GM12875 (cell line): ENCODE results near the gene NEK5.
"Not testable (repeated sequence)": the region's sequence is repeated elsewhere in the genome, so short reads cannot be mapped to it uniquely, and the experiment has no call there.

Source experiments
- H3K4me3 ChIP-seq: one replicate; pipeline ENCODE4 v1.5.1; 2011; ENCODE audit warnings: low read depth, low read length, control low read depth
- TF ChIP-seq, protein P1 (sequence below): IDR thresholded peaks from 2 replicates; pipeline ENCODE4 v1.5.1; 2011; ENCODE audit warnings: low read depth, mild to moderate bottlenecking, control low read depth, inconsistent platforms, low read length, moderate library complexity, borderline replicate concordance; ENCODE audit not compliant: insufficient read depth

NEK5 gene, protein sequence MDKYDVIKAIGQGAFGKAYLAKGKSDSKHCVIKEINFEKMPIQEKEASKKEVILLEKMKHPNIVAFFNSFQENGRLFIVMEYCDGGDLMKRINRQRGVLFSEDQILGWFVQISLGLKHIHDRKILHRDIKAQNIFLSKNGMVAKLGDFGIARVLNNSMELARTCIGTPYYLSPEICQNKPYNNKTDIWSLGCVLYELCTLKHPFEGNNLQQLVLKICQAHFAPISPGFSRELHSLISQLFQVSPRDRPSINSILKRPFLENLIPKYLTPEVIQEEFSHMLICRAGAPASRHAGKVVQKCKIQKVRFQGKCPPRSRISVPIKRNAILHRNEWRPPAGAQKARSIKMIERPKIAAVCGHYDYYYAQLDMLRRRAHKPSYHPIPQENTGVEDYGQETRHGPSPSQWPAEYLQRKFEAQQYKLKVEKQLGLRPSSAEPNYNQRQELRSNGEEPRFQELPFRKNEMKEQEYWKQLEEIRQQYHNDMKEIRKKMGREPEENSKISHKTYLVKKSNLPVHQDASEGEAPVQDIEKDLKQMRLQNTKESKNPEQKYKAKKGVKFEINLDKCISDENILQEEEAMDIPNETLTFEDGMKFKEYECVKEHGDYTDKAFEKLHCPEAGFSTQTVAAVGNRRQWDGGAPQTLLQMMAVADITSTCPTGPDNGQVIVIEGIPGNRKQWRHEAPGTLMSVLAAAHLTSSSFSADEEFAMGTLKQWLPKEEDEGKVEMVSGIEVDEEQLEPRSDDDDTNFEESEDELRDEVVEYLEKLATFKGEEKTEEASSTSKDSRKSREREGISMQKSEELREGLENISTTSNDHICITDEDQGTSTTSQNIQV

DNA sequence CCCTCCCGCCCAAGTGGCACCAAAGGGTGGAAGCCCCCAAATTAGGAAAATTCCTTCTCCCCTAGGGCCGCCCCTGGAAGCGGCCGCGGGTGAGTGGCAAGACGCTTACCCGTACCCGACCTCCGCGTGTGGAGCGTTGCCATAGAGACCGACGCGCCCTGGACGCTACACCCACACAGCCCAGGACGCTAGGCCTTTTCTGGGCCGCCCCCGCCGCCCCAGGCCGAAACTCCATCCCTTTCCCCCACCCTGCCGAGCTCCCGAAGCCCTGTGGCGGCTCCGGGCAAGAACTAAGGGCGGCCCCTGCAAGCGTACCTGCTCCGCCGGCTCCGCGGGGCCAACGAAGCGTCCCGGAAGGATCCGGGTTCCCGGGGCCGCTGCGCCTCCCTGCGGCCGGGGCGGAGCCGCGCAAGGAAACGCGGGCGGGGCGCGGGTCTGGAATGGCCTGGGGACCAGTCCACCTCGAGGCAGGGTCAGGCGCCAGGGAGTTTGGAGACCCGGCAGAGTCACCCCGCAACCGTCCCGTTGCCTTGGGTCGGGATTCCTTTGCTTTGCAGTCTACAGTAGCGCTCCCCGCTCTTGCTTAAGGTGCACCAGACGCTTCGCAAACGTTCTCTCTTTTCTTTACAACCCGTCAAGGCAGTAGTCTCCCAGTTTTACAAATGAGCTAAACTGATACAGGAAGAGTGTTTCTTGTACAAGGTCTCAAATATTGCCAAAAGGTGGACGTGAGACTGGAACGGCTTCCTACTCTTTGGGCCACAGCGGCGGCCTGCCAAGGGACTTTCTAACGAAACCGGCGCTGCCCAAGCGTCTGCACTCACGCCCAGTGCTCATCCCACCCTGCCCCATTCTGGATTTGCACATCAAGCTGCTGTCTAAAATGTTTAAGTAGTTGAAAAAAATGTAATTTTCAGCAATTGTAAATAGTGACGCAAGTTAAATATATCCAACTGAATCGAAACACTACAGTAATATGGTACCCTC, at the start of gene NEK5:
NEK5 (minus strand) TSS at position 360 of the 987 bp plus-strand sequence. CDS start 1,591 bp downstream, outside the sequence.
- TF ChIP-seq, protein P1, sequence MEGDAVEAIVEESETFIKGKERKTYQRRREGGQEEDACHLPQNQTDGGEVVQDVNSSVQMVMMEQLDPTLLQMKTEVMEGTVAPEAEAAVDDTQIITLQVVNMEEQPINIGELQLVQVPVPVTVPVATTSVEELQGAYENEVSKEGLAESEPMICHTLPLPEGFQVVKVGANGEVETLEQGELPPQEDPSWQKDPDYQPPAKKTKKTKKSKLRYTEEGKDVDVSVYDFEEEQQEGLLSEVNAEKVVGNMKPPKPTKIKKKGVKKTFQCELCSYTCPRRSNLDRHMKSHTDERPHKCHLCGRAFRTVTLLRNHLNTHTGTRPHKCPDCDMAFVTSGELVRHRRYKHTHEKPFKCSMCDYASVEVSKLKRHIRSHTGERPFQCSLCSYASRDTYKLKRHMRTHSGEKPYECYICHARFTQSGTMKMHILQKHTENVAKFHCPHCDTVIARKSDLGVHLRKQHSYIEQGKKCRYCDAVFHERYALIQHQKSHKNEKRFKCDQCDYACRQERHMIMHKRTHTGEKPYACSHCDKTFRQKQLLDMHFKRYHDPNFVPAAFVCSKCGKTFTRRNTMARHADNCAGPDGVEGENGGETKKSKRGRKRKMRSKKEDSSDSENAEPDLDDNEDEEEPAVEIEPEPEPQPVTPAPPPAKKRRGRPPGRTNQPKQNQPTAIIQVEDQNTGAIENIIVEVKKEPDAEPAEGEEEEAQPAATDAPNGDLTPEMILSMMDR: peak; percentile 73
- peak within 1 kb of the TSS; percentile 47 for H3K4me3 ChIP-seq

- no peak overlapping the region for H3K4me3 ChIP-seq
- TF ChIP-seq, protein P1: no peak
Measured at GRCh38 chr13:52177276-52177675, 48.4 kb upstream of the NEK5 start.

DNA sequence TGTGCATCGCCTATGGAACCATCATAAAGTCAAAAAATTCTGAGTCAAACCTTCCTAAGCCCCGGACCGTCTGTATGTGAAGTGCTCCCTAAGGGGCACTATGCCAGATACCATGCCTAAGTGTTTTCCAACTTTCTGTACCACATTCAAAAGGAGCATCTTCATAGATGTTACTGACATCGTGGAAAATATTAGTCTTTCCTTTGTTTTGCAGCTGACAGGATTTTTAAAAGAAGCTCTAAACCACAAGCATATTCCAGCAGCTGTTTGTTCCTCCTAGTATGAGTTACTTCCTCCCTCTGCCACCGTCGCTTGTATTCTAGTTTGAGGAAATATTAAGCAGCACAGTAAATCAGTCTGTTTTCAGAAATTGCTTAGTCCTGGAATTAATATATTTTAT, 45.1 kb upstream of the NEK5 start:
- H3K4me3 ChIP-seq: not testable (repeated sequence)

DNA sequence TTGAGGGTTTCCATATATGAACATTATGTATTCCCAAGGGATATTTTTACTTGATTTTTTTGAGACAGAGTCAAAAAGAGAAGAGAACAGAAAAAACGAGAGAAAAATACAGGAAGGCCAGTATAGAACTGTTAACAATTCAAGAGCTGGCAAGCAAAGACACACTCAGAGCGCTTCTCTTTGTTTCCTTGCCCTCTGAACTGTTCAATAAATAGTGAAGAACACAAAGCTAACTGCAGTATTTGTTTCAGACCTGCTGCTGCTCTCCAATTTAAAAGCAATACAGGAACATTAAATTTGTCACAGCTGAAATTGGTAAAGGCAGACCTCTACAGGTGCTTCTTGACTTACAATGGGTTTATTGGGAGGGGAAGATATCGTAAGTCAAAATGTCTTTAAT, 44.5 kb upstream of the NEK5 start:
- TF ChIP-seq, protein P1: no peak

DNA sequence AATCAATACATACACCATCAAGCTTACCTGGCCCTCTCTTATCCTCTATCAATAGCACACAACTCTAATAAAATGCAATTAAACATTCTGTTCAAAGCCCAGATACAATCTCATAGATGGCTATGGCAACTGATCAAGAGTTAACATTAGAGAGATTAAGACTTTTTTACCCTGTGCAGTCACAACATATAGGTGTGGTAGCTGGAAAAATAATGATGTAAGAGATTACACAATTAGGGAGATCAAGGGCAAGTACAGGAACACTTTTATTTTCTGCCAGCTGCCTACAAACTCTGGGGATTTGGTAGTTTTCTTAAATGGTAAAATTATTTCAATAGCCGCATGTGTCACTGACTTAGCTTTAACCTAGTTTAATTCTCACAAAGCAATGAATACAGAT, 42.8 kb upstream of the NEK5 start:
- not testable (repeated sequence) for H3K4me3 ChIP-seq

More for the DNA sequence above, 44.5 kb upstream of the NEK5 start:
- H3K4me3 ChIP-seq: no peak overlapping the region

GRCh38 chr13:52170828-52171391, 42.0 kb upstream of the NEK5 start:
- H3K4me3 ChIP-seq: not testable (repeated sequence)

DNA sequence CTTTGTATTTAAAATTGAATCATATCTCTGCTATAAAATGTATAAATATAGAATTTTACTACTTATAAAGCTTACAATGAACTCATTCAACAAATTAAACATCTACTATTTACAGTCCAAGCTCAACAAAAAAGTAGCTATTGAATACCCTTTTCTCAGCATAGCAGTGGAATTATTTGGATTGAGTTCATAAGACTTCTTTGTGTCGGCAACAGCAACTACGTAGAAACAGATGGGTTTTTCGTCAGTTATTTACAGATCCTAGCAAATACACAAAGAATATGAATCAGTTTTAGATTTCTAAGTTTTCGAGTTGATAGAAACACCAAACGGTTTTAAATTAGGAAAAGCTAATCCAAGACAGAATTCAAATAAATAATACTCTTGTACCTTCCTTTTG, 41.0 kb upstream of the NEK5 start:
- TF ChIP-seq, protein P1: no peak
- no peak overlapping the region for H3K4me3 ChIP-seq

GRCh38 chr13:52165411-52165810, 36.5 kb upstream of the NEK5 start:
- TF ChIP-seq, protein P1: no peak
- H3K4me3 ChIP-seq: no peak overlapping the region
